OCI-LY1 (cell line): ENCODE data around the gene HOXA10.

Experiments used
- CTCF ChIP-seq: fragments of 200-600 bp; sonication (generic), shearing (Covaris generic); IDR thresholded peaks from 2 replicates; pipeline ENCODE4 v1.5.1; 2017; ENCODE audit warnings: mild to moderate bottlenecking, antibody characterized with exemption, low read length, moderate library complexity, mixed read lengths
- EZH2 ChIP-seq: fragments of 200-600 bp; sonication (generic), shearing (Covaris generic); IDR thresholded peaks from 2 replicates; pipeline ENCODE4 v1.8.0; 2017; ENCODE audit warnings: borderline replicate concordance, mixed run types, mild to moderate bottlenecking, antibody characterized with exemption, low read length, moderate library complexity, mixed read lengths

- TF ChIP-seq CTCF (no peak), EZH2 (no peak)
Observed at GRCh38 chr7:27164045-27164366, 10.1 kb downstream of the HOXA10 start.
